ENCODE results near the gene PTPN6.

Gene PTPN6

DNA sequence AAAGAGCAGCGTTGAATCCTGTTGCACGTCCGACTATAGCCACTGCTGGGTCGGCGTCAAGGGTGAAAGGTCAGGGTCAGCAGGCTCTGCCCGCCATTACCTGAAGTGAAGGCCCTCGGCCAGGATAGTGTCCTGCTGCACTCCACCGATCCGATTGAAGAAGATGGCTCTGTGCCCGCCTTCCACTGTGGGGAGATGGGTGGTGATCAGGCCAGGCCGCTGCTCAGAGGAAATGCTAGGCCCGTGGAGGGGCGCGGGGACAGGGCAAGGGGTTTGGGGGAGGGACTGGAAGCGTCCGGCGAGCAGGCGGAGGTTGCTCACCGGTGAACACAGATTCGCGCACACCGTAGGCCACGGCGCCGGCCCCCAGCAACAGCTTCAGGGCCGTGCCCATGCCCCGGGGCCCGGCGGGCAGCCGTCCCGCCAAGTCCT lies 19.0 kb downstream of the PTPN6 start:
- DNase-seq (ENCODE audit: low read depth, low spot score): no peak

DNA sequence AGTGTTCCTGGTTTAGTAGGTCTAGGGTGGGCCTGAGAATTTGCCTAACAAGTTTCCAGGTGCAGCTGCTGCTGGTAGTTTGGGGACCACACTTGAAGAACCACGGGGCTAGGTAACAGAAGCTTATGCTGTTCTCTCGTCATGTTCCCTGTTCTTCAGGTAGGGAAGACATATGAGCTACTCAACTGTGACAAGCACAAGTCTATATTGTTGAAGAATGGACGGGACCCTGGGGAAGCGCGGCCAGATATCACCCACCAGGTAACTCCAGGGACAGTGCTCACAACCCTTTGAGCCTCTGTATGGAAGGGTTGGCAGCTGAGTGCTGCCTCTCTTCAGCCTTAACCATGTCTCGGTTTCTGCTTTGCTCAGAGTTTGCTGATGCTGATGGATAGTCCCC lies 23.0 kb downstream of the PTPN6 start:
- DNase-seq (ENCODE audit: low read depth, low spot score): no peak

DNA sequence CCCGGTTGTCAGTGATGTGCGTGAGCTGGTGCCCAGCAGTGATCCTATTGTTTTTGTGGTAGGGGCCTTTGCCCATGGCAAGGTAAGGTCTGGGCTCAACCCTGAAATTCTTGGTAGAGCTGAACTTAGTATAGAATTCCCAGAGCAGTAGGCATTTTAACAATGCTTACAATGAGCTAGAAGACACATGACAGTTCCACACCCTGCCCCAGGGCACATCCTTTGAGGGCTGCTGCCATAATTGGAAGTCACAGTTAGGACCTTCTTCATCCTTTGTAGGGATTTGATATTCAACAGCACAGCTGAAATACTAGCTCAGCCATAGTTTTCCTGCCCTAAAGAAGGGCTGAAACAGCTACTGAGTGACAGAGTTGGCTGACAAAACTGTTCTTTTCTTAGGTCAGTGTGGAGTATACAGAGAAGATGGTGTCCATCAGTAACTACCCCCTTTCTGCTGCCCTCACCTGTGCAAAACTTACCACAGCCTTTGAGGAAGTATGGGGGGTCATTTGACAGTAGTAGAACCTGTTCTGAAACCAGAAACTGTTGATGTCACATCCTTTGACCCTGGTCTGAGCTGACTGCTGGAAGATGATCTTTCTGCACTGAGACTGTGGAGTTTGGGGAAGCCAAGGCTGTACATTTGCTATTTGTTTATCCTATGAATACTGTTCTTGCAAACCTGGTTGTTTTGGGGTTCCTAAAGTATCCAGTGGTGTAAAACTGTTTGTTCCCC lies 24.3 kb downstream of the PTPN6 start:
- DNase-seq (ENCODE audit: low read depth, low spot score): no peak

DNA sequence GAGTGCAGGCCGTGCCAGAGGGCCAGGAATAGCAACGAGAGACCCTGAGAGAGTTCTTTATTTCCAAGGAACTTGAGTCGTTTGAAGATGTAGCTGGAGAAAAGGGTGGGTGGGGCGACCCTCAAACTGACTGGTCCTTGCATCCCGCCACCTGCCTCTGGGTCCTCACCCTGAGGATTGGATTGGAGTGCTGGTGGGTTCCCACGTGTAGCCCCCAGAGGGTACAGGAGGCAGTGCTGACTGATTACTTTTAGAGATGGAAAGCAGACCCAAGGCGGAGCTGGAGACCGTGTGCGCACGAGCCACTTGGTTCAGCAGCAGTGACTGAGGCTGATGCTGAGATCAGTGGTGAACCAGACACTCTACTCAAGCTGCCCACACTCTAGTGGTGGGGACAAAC lies 26.5 kb downstream of the PTPN6 start:
- DNase-seq (ENCODE audit: low read depth, low spot score): no peak

DNA sequence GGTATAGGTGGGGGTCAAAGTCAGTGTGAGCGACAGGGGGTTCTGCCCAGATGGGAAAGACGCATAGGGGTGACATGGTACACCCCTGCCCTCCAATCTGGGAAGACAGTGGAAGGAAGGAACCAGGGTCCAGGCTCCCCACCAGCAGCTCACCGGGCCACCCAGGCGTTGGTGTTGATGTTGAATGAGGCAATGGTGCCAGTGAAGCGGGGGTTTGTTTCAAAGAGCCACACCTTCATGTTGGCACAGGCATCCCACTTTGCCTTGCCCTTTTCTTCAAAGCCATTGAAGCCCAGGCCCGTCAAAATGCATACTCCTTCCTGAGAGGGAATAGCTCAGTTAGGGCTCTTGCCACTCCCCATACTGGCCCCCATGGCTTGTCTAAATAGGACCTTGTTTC lies 27.0 kb downstream of the PTPN6 start:
- DNase-seq (ENCODE audit: low read depth, low spot score): no peak

DNA sequence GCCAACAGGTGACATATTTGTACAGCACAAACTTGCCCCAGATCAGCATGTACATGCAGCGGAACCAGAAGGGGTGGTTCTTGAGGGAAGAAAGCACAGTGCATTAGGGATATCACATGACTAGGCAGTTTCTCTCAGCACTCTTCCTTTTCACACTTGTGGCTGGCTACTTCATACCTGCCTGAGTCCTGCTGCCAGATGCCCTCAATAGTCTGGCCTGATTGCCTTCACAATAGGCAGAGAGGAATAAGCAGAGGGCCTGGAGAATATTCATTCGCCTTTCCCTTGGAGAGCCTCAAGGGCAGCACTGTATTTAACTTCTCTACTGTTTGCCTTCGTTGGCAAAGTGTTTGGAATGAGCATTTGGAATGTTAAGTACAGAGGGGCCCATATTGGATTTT lies 27.5 kb downstream of the PTPN6 start:
- DNase-seq (ENCODE audit: low read depth, low spot score): no peak

DNA sequence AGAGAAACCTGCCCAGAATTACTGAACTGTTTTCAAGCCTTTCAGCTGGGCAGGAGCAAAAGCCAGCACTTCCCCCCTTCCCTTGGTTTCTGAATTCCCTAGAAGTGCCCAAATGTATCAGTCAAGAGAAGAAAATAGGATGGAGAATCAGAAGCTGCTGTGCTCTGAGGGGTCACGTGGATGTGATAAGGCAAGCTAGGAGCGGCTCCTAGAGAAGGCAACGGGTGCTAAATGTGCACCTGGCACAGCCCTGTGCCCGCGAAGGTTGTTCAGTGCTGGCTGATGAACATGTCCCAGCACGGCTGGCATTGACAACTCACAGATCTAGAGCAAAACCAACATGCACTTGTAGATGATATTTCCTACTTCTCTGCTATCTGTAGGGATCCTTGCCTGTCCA lies 27.9 kb downstream of the PTPN6 start:
- DNase-seq (ENCODE audit: low read depth, low spot score): no peak

DNA sequence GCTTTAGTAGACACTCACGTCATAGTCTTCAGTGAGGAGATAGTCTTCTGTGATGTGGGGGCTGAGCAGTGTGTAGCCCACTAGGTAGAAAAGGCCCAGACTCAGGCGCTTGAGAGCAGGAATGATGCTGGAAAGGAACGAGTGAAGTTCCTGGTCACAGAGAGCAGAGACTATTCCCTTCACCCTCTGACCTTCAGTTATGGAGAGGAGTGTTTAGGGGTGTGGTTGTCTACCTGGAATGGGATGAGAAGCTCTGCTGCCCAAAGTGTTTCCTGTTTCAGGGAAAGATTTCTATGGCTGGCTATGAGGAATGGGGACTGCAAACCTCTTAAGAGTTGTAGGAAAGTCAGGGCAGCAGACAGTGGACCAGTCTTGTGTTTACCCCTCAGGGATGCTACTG lies 28.3 kb downstream of the PTPN6 start:
- DNase-seq (ENCODE audit: low read depth, low spot score): no peak

DNA sequence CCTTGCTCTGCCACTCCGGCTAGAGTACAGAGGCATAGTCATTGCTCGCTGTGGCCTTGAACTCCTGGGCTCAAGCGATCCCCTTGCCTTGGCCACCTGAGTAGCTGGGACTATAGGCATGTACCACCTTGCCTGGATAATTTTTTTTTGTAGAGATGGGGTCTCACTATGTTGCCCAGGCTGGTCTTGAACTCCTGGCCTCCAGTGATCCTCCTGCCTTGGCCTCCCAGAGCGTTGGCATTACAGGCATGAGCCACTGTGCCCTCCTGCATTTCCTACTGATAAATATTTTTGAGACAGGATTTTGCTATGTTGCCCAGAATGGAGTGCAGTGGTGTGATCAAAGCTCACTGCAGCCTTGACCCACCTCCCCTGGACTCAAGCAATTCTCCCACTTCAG lies 28.9 kb downstream of the PTPN6 start:
- DNase-seq (ENCODE audit: low read depth, low spot score): no peak

DNA sequence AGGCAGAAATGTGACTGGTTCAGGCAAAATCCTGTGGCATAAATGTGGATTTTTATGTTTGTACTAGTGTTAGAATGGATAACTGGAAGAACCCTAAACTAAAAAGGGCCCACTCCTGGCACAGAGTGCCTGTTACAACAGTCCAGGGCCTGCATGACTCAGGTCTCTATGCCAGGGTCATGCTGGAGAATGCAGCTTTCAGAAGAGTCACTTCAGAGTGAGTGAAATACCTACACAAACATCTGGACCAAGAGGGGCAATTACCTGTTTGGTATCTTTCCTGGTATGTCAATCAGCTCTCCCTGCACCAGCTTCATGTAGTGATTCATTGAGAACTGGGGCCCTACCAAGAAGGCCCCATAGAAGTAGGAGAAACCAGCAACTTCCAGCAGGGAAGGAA lies 29.6 kb downstream of the PTPN6 start:
- no peak for DNase-seq (ENCODE audit: low read depth, low spot score)

DNA sequence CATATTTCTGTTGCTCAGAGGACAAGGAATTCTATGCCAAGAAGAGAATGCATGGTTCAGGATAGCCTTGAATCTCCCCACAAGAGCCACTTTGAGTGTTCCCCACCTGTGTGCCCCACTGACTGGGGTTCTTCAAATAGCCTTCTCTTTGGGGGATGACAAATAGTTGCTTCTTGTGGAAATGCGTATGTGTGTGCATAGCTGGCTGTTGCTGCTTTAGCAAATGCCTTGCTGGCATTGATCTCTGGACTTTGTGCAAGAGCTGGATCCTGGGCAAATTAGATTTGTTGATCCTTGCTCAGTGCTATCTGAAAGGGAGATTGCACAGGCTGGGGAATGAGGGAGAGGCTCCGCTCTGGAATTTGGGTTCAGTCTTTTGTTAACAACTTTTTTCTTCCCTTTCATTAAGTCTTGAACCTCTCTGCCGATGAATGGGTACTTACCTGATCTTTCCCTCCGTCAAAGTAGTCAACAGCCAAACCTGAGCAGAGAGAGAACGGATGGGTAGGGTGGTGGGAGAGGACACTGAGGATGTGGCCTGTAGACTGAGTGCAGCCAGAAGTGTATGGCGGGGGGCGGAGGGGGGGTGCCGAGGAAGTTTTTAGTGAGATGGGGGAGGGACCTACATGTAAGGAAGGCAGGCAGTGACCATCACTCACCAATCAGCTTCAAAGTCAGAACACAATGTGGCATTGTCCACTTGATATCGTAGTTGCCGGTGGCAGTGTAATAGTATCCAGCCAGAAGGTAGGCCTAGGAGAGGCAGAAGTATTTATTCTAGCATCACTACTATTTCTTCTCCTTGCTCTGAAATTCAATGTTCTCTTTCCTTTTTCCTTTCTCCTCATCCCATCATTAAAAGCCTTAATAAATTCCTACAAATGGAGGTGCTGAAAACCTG lies 30.2 kb downstream of the PTPN6 start:
- DNase-seq (ENCODE audit: low read depth, low spot score): no peak

DNA sequence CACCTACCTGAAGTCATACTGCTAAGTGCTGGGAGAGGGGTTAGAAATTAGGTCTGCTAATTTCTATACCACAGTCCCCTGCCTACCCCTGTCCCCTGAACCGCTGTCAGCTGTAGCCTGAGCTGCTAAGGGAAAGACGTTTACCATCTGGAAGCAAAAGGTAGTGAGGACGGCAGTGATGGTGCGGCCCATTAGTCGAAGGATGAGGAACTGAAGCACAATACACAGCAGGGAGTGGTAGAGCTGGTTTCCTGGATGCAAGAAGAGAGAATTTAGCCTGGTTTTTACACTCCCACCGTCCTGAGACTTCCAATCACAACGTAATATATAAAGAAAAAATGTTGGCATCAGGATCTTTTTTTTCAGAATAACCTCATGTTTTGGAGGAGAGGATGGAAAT lies 31.4 kb downstream of the PTPN6 start:
- no peak for DNase-seq (ENCODE audit: low read depth, low spot score)

DNA sequence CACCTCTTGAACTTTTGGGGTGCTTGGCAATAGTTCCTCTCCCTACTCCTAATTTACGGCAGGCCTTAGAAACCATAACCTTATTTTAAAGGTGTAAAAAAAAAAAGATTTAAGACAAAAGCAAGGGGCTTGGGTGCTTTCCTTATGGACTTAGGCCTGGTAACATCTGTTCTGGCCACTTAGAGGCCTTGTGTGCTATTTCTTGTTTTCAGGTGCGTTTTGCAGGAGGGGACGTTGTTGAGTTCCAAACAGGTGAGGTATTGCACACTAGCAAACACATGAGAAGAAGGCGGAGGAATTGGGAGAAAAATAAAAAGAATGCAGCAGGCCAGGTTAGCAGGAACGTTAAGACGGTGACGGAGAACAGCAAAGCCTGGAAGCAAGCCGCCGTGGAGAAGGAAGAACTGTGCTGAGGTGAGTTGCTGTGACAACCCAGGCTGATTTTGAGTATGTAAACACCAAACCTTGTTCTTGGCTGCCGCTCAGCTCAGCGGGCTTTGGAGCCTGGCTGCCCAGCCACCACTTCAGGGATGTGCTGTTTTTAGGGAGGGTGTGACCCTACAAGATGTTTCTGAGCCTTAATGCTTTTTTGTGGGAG lies 36.9 kb downstream of the PTPN6 start:
- DNase-seq (ENCODE audit: low read depth, low spot score): no peak

DNA sequence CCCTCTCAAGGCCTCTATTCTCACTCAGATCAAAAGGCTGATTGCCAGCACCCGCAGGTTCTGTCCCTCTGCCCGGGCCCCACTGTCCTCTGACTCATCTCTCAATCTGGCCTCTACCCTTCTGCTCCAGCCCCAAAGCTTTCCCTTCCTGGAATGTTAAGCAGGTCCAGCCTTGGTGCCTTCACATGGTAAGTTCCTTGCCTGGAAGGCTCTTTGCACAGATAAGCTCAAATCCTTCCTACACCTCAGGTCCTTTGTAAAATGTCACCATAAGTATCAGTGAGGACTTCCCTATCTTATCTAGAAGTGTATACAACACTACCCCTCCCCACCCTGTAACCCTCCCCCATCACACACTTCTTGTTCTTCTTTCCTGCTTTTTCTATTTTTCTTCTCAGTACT lies 44.9 kb downstream of the PTPN6 start:
- no peak for DNase-seq (ENCODE audit: low read depth, low spot score)

DNA sequence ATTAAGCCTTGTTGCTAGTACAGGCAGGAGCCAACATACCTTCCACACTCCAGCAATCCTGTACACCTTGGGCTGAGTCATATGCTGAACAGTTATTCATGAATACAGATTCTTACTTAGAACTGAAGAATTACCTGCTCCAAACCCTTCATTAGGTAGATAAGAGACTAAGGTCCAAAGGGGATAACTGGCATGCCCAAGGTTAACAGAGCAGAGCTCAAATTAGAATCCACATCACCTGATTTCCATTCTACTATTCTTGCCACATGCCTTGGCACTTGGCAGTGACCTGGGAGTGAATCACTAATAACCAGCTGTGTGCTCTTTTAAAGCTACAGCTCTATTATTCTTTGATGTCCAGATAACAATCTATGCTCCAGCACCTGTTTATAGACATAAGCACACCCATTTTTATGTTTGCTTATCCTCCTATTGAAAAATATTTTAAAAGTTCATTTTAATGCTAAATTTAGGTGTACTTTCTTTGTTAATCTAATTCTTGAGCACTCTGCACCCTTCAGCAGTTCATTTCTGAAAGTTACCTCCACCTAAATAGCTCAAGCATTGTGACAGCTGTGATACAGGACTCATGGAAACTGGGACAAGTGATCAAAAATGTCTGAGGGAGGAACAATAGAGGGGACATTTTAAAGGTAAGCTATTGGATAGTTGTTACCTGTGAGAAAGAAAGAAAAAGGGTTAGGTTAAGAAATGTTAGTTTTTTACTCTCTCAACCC lies 47.7 kb downstream of the PTPN6 start:
- no peak for DNase-seq (ENCODE audit: low read depth, low spot score)

DNA sequence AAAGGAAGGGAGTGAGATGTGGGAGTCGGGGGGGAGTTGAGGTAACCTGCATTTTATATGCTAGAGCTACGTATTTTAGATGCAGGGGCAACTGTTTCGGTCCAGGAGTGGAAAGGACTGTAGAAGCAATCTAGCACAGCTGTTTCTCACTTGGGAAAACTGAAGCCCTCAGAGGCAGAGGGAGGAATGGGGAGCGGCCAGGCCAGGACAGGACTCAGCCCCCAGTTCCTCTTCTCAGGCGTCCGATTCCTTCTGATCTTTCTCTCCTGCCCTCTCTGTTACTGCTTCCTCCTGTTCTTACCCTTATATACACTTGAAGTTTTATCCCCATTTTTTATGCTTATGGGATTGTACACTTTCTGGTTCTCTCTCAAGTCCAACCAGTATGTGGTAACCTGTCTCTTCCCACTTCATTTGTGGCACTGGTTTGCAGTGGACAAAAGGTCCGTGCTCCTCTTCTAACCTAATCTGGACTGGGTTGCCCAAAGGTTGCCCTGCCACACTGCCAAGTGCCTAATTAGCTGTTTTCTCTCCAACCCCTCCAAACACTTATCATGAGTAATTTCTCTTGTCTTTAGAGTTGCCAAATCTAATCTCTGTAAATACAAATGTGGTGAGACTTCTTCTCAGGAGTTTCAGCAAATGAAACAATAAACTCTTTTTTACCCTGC lies 50.9 kb downstream of the PTPN6 start:
- DNase-seq (ENCODE audit: low read depth, low spot score): no peak

DNA sequence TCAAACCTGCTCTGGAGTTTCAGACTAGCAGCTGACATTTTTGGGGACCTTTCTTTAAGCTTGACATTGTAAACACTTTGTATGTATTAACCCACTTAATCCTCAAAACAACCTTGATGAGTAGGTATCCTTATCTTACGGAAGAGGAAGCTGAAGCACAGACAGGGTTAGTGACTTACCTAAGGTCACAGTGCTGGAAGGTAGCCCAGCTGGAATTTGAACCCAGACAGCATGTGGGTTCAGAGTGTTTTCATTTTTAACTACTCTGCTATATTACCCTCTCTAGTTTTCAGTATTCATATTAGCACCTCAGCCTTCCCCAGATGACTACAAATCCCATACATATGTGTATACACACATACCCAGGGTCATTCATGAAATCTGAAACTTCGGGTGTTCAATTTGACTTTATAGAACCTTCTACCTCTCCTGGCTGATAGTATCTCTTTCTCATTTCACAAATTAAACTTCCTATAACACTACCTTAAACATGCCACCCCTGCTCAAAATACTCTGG lies 53.2 kb downstream of the PTPN6 start:
- DNase-seq (ENCODE audit: low read depth, low spot score): no peak

DNA sequence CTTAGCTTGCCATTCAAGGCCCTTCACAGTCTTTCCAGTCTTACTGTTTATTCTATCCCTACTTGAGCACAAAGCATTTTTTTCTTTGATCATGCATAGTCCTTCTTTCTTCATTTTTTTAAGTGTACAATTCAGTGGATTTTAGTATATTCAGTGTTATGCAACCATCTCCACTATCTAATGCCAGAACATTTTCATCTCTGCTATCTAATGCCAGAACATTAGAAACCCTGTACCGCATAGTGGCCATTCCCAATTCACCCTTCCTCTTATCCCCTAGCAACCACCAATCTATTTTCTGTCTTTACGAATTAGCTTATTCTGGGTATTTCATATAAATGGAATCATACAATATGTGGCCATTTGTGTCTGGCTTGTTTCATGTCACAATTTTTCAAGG lies 53.7 kb downstream of the PTPN6 start:
- DNase-seq (ENCODE audit: low read depth, low spot score): no peak

DNA sequence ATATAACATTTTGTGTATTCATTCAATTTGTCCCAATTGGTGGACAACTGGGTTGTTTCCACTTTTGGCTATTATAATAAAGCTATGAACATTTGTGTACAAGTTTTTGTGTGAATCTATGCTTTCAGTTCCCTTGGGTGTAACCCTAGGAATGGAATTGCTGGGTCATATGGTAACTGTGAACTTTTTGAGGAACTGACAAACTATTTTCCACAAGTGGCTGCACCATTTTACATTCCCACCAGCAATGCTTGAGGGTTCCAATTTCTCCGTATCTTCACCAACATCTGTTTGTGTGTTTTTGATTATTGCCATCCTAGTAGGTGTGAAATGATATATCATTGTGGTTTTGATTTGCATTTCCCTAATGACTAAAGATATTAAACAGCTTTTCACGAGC lies 54.2 kb downstream of the PTPN6 start:
- no peak for DNase-seq (ENCODE audit: low read depth, low spot score)

DNA sequence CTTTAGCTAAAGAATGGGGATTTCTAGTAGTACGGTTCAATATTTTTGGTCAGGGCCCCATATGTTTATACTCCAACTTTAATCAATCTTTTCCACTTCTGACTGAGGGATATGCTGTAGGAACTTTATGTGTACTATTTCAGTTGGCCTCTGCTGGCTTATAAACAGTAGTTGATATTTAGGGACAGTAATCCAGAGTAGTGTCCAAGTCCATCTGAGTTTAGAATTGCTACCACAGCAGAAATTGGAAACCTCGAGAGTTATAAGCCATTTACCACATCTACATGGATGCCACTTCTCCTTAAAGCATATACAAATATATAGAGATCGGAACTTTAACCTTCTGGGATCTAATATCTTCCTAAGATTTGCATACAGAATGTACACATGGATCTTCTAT lies 55.5 kb downstream of the PTPN6 start:
- DNase-seq (ENCODE audit: low read depth, low spot score): no peak

DNA sequence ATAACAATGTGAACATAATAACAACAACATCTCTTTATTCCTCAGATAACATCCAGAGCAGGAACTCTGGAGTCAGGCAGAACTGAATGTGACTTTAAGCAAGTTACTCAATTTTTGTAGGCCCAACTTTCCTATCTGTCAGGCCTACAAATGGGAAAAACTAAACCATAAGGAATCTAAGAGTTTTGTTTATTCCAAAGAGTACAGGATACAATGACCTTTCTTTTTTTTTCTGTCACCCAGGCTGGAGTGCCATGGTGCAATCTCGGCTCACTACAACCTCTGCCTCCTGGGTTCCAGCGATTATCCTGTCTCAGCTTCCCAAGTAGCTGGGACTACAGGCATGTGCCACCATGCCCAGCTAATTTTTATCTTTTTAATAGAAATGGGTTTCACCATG lies 57.7 kb downstream of the PTPN6 start:
- DNase-seq (ENCODE audit: low read depth, low spot score): no peak
